Measurements from ENCODE around the gene IRX6.

IRX6 gene

GRCh38 chr16:55369151-55369550 is 45.1 kb downstream of the IRX6 start:
- H4K20me1 ChIP-seq (ENCODE audit: insufficient read depth, low read length): no peaks in the 10 kb centered on the region
- TF ChIP-seq EZH2 (IDR thresholded peaks at IDR 0.05; ENCODE audit: borderline replicate concordance, low read depth, low read length, severe bottlenecking): no peak
- TF ChIP-seq, protein P1, sequence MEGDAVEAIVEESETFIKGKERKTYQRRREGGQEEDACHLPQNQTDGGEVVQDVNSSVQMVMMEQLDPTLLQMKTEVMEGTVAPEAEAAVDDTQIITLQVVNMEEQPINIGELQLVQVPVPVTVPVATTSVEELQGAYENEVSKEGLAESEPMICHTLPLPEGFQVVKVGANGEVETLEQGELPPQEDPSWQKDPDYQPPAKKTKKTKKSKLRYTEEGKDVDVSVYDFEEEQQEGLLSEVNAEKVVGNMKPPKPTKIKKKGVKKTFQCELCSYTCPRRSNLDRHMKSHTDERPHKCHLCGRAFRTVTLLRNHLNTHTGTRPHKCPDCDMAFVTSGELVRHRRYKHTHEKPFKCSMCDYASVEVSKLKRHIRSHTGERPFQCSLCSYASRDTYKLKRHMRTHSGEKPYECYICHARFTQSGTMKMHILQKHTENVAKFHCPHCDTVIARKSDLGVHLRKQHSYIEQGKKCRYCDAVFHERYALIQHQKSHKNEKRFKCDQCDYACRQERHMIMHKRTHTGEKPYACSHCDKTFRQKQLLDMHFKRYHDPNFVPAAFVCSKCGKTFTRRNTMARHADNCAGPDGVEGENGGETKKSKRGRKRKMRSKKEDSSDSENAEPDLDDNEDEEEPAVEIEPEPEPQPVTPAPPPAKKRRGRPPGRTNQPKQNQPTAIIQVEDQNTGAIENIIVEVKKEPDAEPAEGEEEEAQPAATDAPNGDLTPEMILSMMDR (IDR thresholded peaks at IDR 0.05; ENCODE audit: borderline replicate concordance, extremely low read depth, low read length, poor library complexity, severe bottlenecking): no peak
- DNase-seq (no peak), ATAC-seq (ENCODE audit: insufficient read depth, low read depth) (no peak)
- no peak overlapping the region for H2AFZ ChIP-seq (ENCODE audit: low read depth, low read length)
- H3K27ac ChIP-seq (ENCODE audit: low read length): no peak overlapping the region
- H3K4me1 ChIP-seq (ENCODE audit: insufficient read depth, low read length): no peaks in the 10 kb centered on the region
- H3K9ac ChIP-seq (ENCODE audit: low read depth, low read length): no peak overlapping the region
- H3K36me3 ChIP-seq (ENCODE audit: insufficient read depth, low read length): no peaks in the 10 kb centered on the region
- H3K4me2 ChIP-seq (ENCODE audit: insufficient read depth, low read length): no peak overlapping the region
- H3K4me3 ChIP-seq (ENCODE audit: low read depth in 1 of 2, low read length in 2 of 2): no peak overlapping the region
- peaks cover 4% of the 10 kb centered on the region for H3K27me3 ChIP-seq (ENCODE audit: insufficient read depth, low read length, poor library complexity)
- no peaks in the 10 kb centered on the region for H3K79me2 ChIP-seq (ENCODE audit: insufficient read depth, low read length)
- no peaks in the 10 kb centered on the region for H3K9me3 ChIP-seq (ENCODE audit: insufficient read depth, low read length, severe bottlenecking)

GRCh38 chr16:55370762-55371482 is 46.9 kb downstream of the IRX6 start:
- H3K4me1 ChIP-seq (ENCODE audit: insufficient read depth, low read length): no peaks in the 10 kb centered on the region
- TF ChIP-seq EZH2 (IDR thresholded peaks at IDR 0.05; ENCODE audit: borderline replicate concordance, low read depth, low read length, severe bottlenecking): no peak
- TF ChIP-seq, protein P1 (IDR thresholded peaks at IDR 0.05; ENCODE audit: borderline replicate concordance, extremely low read depth, low read length, poor library complexity, severe bottlenecking): no peak
- H3K9ac ChIP-seq (ENCODE audit: low read depth, low read length): no peak overlapping the region
- H3K9me3 ChIP-seq (ENCODE audit: insufficient read depth, low read length, severe bottlenecking): no peaks in the 10 kb centered on the region
- H3K79me2 ChIP-seq (ENCODE audit: insufficient read depth, low read length): no peaks in the 10 kb centered on the region
- H3K4me3 ChIP-seq (ENCODE audit: low read depth in 1 of 2, low read length in 2 of 2): no peak overlapping the region
- no peak for ATAC-seq (ENCODE audit: insufficient read depth, low read depth)
- peaks cover 4% of the 10 kb centered on the region for H3K27me3 ChIP-seq (ENCODE audit: insufficient read depth, low read length, poor library complexity)
- H3K4me2 ChIP-seq (ENCODE audit: insufficient read depth, low read length): no peak overlapping the region
- no peaks in the 10 kb centered on the region for H3K36me3 ChIP-seq (ENCODE audit: insufficient read depth, low read length)
- H3K27ac ChIP-seq (ENCODE audit: low read length): no peak overlapping the region
- no peak overlapping the region for H2AFZ ChIP-seq (ENCODE audit: low read depth, low read length)
- no peak for DNase-seq
- H4K20me1 ChIP-seq (ENCODE audit: insufficient read depth, low read length): no peaks in the 10 kb centered on the region

GRCh38 chr16:55372792-55373488 is 48.9 kb downstream of the IRX6 start:
- Histone ChIP-seq H3K27ac (ENCODE audit: low read length) (no peak overlapping the region), H3K36me3 (ENCODE audit: insufficient read depth, low read length) (no peaks in the 10 kb centered on the region), H3K4me1 (ENCODE audit: insufficient read depth, low read length) (no peaks in the 10 kb centered on the region), H3K9ac (ENCODE audit: low read depth, low read length) (no peak overlapping the region), H4K20me1 (ENCODE audit: insufficient read depth, low read length) (no peaks in the 10 kb centered on the region), H2AFZ (ENCODE audit: low read depth, low read length) (no peak overlapping the region), H3K9me3 (ENCODE audit: insufficient read depth, low read length, severe bottlenecking) (no peaks in the 10 kb centered on the region), H3K4me3 (ENCODE audit: low read depth in 1 of 2, low read length in 2 of 2) (no peak overlapping the region), H3K27me3 (ENCODE audit: insufficient read depth, low read length, poor library complexity) (peaks cover 4% of the 10 kb centered on the region), H3K79me2 (ENCODE audit: insufficient read depth, low read length) (no peaks in the 10 kb centered on the region), H3K4me2 (ENCODE audit: insufficient read depth, low read length) (no peak overlapping the region)
- no peak for DNase-seq
- no peak for TF ChIP-seq EZH2 (IDR thresholded peaks at IDR 0.05; ENCODE audit: borderline replicate concordance, low read depth, low read length, severe bottlenecking)
- TF ChIP-seq, protein P1 (IDR thresholded peaks at IDR 0.05; ENCODE audit: borderline replicate concordance, extremely low read depth, low read length, poor library complexity, severe bottlenecking): no peak
- no peak for ATAC-seq (ENCODE audit: insufficient read depth, low read depth)
